GM19452 (cell line): Measurements from ENCODE around the gene CALCB.
"Not testable (repeated sequence)": the region's sequence is repeated elsewhere in the genome, so short reads cannot be mapped to it uniquely, and the experiment has no call there.

ENCODE experiments used
- ATAC-seq: cut with Tn5 transposase; IDR thresholded peaks from one replicate; pipeline ENCODE4 v1.9.1; 2021; ENCODE audit not compliant: unreplicated experiment

The CALCB gene, protein sequence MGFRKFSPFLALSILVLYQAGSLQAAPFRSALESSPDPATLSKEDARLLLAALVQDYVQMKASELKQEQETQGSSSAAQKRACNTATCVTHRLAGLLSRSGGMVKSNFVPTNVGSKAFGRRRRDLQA

DNA sequence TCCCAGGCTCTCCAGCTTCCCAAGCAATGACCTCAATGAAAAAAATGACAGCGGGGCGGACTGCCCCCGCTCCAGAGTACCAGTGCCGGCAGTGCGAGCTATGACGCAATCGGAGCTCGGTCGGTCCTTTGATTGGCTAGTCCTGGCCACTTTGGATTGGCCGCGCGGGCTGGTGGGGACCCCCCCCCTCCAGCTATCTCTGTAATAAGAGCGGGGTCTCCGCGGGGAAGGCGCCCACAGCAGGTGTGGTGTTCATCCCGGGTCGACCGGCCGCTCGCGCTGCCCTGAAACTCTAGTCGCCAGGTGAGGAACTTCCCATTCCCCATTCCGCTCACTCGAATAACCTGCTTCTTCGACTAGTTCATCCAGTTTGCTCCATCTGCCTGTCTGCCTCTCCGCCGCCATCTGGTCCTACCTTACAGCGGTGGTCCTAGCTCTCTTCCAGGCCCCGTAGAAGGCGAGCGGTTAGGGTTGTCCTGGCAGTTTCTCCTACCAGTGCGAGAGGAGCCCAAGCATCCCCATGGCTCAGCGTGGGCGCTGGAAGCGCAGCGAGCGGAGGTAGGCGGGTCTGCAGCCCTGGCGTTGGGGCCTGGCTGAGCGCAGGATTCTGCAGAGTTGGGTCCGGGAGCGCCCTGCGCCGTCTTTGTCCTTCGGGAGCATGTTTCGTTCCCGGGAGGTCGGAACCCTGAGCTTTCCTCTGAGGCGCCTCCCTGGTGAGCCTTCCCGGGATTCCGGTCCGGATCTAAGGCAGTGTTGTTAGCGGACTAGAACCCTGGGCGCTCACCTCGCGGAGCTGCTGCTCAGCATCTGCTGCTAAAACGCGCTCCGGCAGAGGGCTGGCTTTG, at the start of gene CALCB:
CALCB (plus strand) TSS at position 233 of the 845 bp plus-strand sequence. CDS start 1,126 bp downstream, outside the sequence.
- no peak for ATAC-seq

DNA sequence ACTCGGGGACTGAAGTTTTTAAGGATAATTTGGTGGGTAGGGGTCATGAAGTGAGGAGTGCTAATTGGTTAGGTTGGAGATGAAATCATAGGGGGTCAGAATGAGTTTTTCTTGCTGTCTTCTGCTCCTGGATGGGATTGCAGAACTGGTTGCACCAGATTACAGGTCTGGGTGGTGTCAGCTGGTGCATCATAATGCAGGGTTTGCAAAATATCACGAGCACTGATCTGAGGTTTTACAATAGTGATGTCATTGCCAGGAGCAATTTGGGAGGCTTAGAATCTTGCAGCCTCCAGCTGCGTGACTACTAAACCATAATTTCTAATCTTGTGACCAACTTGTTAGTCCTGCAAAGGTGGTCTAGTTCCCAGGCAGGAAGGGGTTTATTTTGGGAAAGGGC, 46.4 kb upstream of the CALCB start:
- ATAC-seq = no peak

DNA sequence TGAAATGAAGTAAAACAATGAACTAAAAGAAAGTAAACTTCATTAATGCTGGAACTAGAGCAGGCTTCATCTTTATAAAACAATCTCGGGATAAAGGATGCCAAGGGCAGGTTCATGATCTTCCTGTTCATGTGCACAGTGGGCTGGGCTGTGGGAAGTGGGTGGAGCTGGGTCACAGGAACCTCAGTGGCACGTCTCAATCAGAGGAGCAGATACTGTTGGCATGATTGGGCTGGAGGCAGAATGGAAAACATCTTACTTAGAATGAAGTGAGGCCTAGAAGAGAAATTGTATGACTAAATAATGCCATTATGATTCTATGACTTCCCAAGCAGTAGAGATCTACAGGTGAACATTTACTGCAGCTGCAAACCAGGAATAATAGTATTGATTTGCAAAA, 45.4 kb upstream of the CALCB start:
- ATAC-seq = no peak

DNA sequence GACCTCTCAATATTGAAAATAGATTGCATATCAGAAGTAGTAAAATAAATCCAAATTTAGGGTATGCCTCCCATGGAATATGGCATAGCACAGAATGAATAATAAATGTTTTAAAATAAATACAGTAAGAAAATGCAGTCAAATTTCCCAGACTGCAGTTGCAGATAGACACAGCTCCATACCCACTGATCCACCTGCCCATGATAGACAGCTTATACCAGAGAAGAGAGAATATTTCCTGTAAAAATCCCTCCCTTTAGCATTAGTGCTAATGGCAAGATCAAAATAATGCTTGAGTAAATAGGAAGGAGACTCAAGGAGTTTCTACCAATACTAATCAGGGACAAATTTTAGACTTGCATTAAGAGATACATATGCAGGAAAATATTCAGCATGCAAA, 45.0 kb upstream of the CALCB start:
- ATAC-seq = no peak

DNA sequence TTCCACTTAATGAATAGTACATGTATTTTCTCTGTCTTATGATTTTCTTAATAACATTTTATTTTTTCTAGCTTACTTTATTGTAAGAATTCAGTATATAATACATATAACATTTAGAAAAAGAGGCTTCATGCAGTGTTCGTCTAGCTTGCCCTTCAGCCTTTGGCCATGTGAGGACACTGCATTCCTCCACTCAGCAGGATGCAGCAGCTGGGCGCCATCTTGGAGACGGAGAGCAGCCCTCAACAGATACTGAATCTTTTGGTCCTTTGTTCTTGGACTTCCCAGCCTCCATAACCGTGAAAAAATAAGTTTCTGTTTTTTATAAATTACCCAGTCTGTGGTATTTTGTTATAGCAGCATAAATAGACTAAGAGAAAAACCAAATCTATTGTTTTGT, 41.4 kb upstream of the CALCB start:
- ATAC-seq = not testable (repeated sequence)

DNA sequence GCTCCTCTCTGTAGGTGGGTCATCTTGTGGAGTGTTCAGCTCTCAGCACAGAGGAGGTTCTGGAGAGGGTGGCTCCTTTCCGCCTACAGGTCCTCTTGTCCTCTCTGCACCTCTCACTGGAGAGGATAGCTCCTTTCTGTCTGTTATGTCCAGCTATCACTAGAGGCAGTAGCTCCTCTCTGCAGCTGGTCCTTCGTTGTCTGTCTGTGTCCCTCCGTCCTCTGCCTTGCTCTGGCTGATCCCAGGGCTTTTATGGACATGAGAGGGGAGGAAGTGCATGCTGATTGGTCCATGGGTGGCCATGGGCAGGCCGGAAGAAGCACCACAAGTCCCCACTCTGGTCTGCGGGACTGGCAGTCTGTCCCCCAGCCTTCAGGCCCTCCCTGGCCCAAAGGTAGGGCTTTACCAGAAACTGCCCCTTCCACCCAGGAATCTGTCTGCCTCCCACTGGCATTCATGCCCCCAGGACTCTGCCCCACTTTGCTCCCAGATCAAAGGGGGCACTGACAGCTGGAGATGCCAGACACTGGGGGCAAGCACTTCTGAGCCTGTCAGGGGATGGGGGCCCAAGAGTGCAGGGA, 38.6 kb upstream of the CALCB start:
- ATAC-seq = no peak

DNA sequence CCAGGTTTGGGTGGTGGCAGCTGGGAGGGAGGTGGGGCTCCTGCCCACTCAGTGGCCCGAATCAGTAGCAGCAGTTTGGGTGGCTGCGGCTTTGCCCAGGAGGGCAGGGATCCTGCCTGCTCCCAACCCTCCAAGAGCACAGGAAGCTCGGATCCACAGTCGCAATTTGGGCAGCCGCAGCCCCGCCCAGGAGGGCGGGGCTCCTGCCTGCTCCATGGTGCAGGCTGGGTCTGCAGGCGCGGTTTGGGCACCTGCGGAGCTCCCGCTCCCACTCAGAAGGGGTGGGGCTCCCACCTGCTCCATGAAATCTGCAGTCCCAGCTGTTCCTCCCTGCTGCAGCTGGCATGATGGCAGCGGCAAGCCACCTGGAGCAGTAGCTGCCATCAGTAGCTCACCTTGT, 38.1 kb upstream of the CALCB start:
- no peak for ATAC-seq

DNA sequence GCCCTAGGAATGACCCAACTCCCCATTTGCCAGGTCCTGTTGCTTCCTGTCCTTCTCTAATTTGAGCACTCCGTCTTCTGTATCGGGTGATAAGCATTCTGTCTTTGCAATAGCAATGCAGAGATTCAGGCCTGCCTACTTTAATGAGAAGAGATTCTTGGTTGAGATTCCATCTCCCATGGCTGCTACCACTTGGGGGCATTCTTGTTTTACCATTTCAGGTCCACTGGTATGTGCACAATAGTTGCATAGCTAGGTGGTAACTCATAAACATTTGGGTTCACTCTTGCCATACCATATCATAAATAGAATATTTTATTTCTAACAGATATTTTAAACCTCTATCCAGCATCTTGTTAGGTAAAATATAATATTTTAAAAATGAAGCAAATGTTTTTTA, 34.4 kb upstream of the CALCB start:
- no peak for ATAC-seq

DNA sequence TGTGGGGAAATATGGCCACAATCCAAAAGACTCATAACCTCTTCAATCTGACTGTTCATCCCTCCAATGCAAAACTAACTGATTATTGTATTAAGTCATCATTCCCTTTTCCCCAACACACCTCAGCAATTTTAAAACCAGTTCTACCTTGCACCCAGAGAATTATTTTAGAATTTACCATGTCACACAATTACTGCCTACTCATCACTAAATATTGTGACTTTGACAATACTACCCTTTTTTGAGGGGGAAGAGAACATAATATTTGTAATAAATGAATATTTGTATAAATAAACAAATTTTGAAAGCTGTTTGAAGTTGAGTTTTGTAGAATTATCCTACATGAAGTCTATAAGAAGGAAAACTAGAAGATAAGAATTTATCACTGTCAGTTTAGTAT, 28.2 kb upstream of the CALCB start:
- ATAC-seq = no peak

DNA sequence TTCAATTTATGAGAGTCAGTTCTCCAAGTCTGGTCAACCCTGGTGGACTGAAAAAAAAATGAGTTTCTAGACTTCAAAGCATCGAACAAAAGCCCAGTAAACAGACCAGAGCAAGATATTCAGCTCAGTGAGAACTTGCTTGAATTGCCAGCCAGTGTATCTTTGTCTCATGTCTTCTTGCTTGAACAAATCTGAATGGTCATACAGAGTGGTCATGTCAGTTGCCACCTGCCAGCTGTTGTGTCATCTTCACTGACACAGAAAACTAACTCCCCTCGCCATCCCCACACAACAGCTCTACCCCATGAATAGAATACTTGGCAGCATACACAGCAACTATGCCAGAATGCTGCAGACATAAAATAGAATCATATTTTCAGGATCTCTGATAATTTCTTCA, 27.5 kb upstream of the CALCB start:
- no peak for ATAC-seq

DNA sequence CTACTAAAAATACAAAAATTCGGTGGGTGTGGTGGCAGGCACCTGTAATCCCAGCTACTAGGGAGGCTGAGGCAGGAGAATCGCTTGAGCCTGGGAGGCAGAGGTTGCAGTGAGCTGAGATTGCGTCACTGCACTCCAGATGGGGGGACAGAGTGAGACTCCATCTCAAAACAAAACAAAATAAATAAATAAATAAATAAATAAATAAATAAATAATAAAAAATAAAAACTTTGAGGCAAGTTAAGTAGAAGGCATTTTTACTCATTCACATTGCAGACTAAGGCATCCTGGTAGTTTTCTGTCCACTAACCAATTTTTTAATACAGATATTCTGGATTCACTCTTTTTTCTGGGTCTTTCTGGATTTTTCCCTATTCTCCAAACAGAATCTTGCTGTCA, 26.7 kb upstream of the CALCB start:
- not testable (repeated sequence) for ATAC-seq

DNA sequence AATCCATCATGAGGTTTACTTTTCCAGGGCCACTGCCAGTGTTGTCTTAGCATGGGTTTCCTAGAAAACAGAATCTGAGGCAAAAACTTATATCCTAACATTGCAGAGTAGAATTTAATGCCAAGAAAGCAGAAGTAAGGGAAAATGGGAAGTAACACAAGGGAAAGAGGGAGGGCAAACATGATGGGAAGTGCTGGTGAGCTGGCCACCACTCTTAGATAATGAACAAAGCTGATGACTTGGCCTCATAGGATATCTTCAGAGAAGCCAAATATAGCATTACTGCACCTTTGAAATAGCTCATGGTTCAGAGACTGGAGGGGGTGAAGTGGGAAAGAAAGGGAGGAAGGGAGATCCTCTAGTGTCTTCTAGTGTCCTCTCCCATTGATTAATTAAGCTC, 24.8 kb upstream of the CALCB start:
- ATAC-seq = no peak

DNA sequence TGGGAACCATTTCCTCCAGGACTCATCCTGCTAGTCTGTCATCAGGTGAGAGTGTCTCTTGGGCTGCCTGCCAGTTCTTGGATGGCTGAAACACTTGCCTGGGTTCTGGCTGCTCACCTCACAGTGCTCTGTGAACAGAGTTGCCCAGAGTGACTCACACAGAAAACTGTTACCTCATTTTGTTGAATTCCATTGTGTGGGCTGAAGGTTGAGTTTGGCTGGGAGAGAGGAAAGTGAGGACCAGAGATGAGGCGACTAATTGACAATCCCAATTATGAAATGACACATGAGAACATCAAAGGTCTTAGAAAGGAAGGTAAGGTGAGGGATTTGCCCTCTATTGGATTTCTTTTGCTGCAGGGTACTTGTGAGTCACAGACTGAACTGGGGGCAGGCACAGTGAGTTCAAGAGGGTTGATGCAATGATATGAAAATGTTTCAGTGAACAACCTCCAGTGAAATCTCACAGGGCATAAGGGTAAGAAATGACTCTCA, 20.2 kb upstream of the CALCB start:
- ATAC-seq = no peak

DNA sequence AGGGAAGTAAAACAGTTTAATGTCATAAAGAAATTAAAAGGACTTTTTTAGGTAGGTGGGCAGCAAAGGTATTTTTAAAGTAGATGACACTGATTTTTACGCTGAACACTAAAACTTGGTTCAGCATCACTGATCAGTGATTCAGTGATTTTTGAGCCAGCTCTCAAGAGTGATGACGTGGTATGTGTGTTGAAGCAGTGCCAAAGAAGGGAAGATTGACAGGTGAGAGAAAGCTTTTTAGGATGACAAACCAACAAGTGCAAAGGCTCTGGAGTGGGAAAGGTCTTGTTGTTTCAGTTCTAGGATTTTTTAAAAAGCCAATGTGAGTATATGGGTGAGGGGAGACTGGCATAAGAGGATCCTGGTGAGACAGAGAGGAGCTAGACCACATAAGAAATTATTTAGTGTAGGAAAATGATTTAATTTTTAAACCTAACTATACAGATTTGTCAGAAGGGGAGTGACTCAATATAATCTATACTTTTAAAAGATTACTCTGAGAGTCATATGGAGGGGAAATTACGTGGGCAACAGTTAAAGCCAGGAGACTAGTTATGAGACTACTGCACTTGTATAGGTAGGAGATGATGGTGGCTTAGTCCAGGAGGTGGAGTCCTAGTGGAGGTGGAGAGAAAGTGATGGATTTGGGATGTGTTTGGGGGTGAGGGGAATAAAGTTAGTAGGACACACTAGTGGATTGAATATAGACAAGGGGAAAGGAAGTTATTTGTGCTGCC, 17.6 kb upstream of the CALCB start:
- no peak for ATAC-seq

DNA sequence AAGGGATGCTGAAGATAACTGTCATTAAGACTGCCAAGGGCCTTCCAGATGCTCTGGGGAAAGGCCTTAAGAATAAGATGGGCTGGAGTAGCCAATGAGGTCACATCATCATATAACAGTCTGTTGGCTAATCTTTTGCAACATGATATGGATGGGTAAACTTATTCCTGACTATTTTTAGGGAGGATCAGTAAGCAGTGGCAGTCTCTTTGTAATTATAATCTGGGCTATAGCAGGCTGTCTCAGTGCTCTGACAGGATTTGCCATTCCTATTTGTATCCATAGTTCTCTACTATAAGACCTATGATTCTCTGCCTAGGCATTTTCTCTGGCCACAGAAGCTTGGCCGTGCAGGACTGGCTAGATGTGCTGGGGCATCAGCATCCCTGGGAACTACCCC, 16.1 kb upstream of the CALCB start:
- ATAC-seq = no peak

DNA sequence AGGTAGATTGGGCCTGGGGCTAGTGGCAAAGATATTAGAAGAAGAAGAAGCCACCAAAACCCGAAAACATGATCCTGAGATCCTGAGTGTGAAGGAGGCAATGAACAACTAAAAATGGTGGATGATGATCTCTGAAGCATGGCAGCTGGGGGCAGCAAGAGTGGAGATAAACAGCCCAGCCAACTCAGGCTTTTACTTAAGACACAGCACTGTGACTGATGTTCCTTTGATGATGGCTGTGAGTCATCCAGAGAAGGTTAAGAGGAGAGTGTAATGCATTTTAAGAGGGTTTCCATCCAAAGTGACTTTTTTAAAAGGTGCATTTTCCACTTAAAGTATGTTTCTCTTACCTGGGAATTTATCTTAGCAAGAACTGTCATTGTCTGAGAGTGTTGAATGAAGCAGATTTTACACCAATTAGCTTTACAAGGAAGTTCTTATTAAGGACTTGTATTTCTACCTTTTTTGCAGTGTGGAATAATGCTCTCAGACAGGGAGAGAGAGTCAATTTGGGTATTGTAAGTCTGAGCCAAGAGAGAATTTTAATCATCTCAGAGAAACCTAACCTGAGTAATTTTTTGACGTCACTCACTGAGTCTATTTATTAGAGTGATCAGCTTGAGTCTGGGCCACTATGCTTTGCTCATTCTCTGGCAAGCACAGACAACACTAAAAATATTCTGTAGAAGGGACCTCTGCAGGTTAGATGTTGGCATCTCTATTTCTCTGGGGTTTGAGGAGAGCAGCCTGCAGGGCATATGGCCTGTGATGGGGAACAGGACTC, 14.1 kb upstream of the CALCB start:
- no peak for ATAC-seq

DNA sequence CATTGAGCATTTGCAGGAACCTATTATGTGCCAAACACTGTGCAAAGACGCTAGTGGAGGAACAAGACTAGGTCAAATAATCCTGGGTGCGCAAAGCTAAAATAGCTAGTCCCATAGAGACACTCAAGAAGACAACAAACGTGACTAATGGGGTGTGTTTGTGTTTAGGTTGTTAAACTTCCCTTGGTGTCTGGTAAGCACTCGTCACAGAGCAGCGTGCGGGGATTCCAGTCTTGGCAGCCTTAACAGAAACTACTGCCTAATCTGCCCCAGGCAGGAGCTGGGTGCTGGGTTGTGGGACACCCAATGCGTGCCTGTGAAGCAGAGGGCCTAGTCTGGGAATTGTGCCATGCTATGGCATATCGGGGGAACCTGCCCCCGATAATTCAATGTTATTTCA, 10.8 kb upstream of the CALCB start:
- no peak for ATAC-seq

DNA sequence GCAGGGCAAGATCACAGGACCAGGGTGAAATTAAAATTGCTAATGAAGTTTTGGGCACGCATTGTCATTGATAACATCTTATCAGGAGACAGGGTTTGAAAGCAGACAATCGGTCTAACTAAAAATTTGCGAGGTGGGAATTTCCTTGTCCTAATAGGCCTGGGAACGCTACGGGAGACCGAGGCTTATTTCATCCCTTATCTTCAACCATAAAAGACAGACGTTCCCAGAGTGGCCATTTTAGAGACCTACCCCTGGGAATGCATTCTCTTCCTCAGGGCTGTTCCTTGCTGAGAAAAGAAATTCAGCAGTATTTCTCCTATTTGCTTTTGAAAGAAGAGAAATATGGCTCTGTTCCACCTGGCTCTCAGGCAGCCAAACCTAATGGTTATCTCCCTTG, 3.6 kb upstream of the CALCB start:
- ATAC-seq = not testable (repeated sequence)

DNA sequence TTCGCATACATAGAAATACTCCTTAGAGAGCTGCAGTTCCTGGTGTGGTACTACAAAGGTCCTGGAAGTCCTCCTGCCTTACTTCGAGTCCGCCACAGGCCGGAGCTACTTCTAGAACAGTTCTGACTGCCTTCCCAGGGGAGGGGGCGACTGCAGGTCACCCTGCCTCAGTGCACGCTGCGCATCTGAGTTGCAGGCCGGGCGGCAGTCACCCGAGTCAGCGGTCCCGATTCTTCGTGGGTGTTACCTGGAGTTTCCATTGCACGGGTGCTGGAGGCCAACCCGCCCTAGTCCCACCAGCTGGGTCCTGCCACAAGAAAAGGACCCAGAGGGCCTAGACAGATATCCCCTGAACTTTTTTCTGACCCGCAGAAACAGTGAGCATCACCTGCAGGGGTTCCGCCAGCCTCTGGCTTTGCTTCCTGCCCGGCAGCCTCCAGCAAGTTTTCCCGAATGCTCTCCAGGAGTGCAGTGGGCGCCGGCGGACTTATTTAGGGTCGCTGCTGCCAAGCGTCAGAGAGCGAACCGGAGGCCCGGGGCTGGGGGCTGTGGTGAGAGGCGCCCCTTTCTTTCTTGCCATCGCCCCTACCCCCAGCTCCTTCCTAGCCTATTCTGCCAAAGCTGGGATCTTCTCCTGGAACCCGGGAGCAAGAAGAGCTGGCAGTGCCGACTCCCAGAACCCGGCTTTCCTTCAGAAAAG, 1.7 kb upstream of the CALCB start:
- ATAC-seq = no peak

DNA sequence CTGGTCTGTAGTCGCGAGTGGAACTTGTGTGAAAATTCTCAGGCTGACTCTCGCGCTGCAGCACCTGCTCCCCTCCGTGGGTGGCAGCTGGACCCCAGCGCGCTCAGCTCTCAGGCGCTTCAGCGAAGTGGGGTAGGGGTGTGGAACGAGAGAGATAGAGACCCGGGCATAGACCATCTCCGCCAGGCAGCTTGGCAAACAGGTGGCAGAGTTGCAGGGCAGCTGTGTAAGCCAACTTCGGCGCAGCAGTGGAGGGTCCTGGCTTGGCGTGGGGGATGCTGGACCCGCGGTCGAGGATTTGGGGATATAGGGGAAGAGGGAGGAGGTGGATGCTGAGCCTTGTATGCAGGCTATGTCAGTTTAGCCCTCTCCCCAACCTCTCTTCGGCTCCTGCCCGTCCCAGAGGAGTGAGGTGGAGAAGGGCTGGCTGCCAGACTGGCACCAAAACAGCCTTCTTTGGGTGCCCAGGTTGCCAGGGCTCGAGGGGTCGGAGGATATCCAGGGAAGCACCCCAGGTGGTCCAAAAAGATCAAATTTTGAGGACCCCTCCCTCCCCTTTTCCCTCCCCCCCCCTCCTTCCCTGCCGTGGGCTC, 746 bp upstream of the CALCB start:
- ATAC-seq = no peak
